ENCODE data around the gene SUPT7L. TPM values are rescaled to one million over a fixed set of nuclear protein-coding genes. Genes with fewer than 3 reads are reported as not detected.
A peak's percentile ranks its signal among the peaks of the same experiment; 100 is the strongest.

SUPT7L gene
- total and polyA plus RNA-seq, 2 of the 4 experiments (the other 2 are of a cell fraction): 16.7 to 33.4 TPM

DNA sequence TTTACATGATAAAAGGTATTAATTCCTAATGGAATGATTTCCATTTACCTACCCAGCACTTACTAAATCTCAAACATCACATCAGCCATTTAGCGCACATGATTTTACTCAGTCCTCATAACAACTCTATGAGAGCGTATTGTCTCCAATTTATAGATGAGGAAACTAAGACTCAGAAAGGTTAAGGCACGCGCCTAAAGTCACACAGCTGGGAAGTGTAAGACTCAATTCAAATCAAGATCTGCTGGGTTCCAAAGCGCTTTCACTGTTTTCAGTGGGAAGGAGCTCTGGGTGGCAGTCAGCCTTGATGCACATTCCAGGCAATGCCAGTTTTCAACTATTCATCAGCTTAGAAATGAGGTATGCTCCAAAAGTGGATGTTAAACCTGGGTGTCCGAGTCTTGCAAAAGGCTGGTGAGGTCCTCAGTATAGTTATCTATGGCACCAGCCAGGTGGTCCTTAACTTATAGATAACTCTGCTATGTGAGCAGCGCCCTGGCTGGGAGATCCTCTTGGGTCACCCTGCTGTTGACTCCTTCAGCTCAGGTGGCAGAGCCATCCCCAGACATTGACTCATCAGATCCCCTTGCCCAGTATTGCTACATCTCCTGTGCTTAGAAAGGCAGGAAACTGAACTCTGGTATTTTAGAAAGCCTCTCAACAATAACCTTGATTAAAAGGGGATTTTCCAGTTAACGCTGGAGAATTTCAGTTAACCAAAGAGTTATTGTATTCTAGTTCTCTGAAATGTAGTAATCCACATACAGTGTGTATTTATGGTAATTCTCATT is 47.4 kb upstream of the SUPT7L start:
- Histone ChIP-seq H4K91ac (ENCODE audit: insufficient read depth, low read depth, low read length) (no peak overlapping the region), H3K9ac (ENCODE audit: low read depth, low read length) (no peak overlapping the region), H2AK9ac (replicated peaks; ENCODE audit: low read depth, low read length, poor library complexity) (no peak overlapping the region), H3K36me3 (ENCODE audit: control insufficient read depth, insufficient read depth, low read length) (no peaks in the 10 kb centered on the region), H2AK5ac (ENCODE audit: low read depth, low read length) (peak overlapping the region; percentile 15; the same call in 1 of the 2 replicates), H2BK15ac (ENCODE audit: low read depth, low read length) (no peak overlapping the region; the same call in 2 of the 3 replicates), H3K4me1 (ENCODE audit: control insufficient read depth, insufficient read depth, low read length) (peaks cover 11% of the 10 kb centered on the region), H2BK5ac (ENCODE audit: low read depth, low read length, poor library complexity, severe bottlenecking) (no peak overlapping the region), H3K9me1 (ENCODE audit: insufficient read depth, low read length) (peaks cover 16% of the 10 kb centered on the region), H3K27ac (ENCODE audit: insufficient read depth, low read length) (no peak overlapping the region), H4K8ac (ENCODE audit: low read depth in 2 of 2, low read length in 2 of 2) (no peak overlapping the region), H2BK120ac (ENCODE audit: low read depth, low read length) (no peak overlapping the region), H3K14ac (replicated peaks; ENCODE audit: low read depth, low read length) (no peak overlapping the region), H3K4me3 (ENCODE audit: insufficient read depth, low read depth, low read length) (no peak overlapping the region), H3K23ac (ENCODE audit: low read depth, low read length) (no peak overlapping the region), H3K4me2 (ENCODE audit: low read depth, low read length) (no peak overlapping the region), H3K18ac (ENCODE audit: low read depth, low read length) (no peak overlapping the region), H4K5ac (ENCODE audit: low read depth, low read length) (no peak overlapping the region), H3K4ac (ENCODE audit: low read depth, low read length) (0 out of 2 replicates have a peak overlapping the region, but pooled peaks have one; percentile 10), H4K20me1 (ENCODE audit: insufficient read depth, low read length) (no peaks in the 10 kb centered on the region), H2BK20ac (ENCODE audit: low read depth, low read length) (no peak overlapping the region), H2AFZ (replicated peaks; ENCODE audit: low read length, poor library complexity) (peak overlapping the region; percentile 17), H3K27me3 (ENCODE audit: control insufficient read depth, insufficient read depth, low read length) (no peaks in the 10 kb centered on the region), H3K9me3 (ENCODE audit: control insufficient read depth, insufficient read depth, low read length) (no peaks in the 10 kb centered on the region), H3K79me1 (ENCODE audit: low read depth in 1 of 2, low read length in 2 of 2) (peaks cover 2 to 3% of the 10 kb centered on the region in 2 experiments; a peak in 1 of 4 replicates), H3K56ac (ENCODE audit: extremely low read depth, insufficient read depth, low read length) (no peak overlapping the region)
- 100% methylated on average over 3 of the region's 8 CpGs; no CpG with 5 or more reads in 1 of the 2 experiments for WGBS, 2 experiments (ENCODE audit: extremely low coverage in 2 of 2, insufficient read length in 1 of 2)
- BruUV-seq (replicated peaks): no TSS peak
- intact Hi-C loops (cut with micrococcal nuclease): no loop called here
- ChIA-PET POLR2A (ENCODE audit: unreplicated experiment) (no interaction called here), CTCF (interaction anchor here (0.5 to 0.7 kb wide), 2 partner anchors 13 to 409 kb away, joined by 3 read pairs; no protein-coding TSS in a partner anchor)
- TF ChIP-seq MAZ (IDR thresholded peaks at IDR 0.05; ENCODE audit: borderline replicate concordance, low read depth, low read length) (no peak), CEBPB (IDR thresholded peaks at IDR 0.05; ENCODE audit: low read depth, low read length) (peak; percentile 74)
- dilution Hi-C loops (cut with HindIII; ENCODE audit: low sequenced_read_pairs, unreplicated experiment): no loop called here
- DNase-seq (peak; percentile 45), ATAC-seq (ENCODE audit: low read depth) (no peak)
- in situ Hi-C loops (cut with MboI; ENCODE audit: low sequenced_read_pairs): no loop called here
